Astrocyte (in vitro differentiated cells and primary cell): ENCODE measurements around the gene MYH7B. TPM values are rescaled to one million over a fixed set of nuclear protein-coding genes. Genes with fewer than 3 reads are reported as not detected.

Experiments used
- DNase-seq: peaks from one replicate; pipeline ENCODE4 v3.0.0-alpha.2; 2010; ENCODE audit warnings: low read depth
- FAIRE-seq: peaks from 2 replicates; lab custom pipeline; 2011; peaks lifted over from hg19 to GRCh38; lab: Jason Lieb, UNC
- H2AFZ ChIP-seq: 2 replicates; pipeline ENCODE4 v1.6.0; 2012; ENCODE audit warnings: low read depth, low read length, inconsistent platforms
- H3K27ac ChIP-seq: 2 replicates; pipeline ENCODE4 v1.5.1; 2011; ENCODE audit warnings: low read depth, low read length, inconsistent platforms
- H3K27me3 ChIP-seq: 2 replicates; pipeline ENCODE4 v1.6.0; 2011; ENCODE audit warnings: low read length, inconsistent platforms; ENCODE audit not compliant: insufficient read depth
- H3K36me3 ChIP-seq: 2 replicates; pipeline ENCODE4 v1.5.1; 2011; ENCODE audit warnings: low read length, inconsistent platforms; ENCODE audit not compliant: insufficient read depth
- H3K4me1 ChIP-seq: 2 replicates; pipeline ENCODE4 v1.5.1; 2011; ENCODE audit warnings: low read length, inconsistent platforms; ENCODE audit not compliant: insufficient read depth
- H3K4me2 ChIP-seq: 2 replicates; pipeline ENCODE4 v1.6.0; 2012; ENCODE audit warnings: low read length, inconsistent platforms
- H3K4me3 ChIP-seq: 2 replicates; pipeline ENCODE4 v1.5.1; 2011; ENCODE audit warnings: low read depth, mild to moderate bottlenecking, low read length, inconsistent platforms; ENCODE audit not compliant: insufficient read depth
- H3K79me2 ChIP-seq: 2 replicates; pipeline ENCODE4 v1.6.0; 2012; ENCODE audit warnings: mild to moderate bottlenecking, low read length, inconsistent platforms; ENCODE audit not compliant: insufficient read depth
- H3K9ac ChIP-seq: 2 replicates; pipeline ENCODE4 v1.6.0; 2012; ENCODE audit warnings: mild to moderate bottlenecking, low read length, inconsistent platforms
- H3K9me3 ChIP-seq: 2 replicates; pipeline ENCODE4 v1.5.1; 2012; ENCODE audit warnings: low read depth, mild to moderate bottlenecking, low read length, inconsistent platforms; ENCODE audit not compliant: insufficient read depth
- H4K20me1 ChIP-seq: 2 replicates; pipeline ENCODE4 v1.6.0; 2012; ENCODE audit warnings: low read length, inconsistent platforms; ENCODE audit not compliant: insufficient read depth
- H3K27ac Mint-ChIP-seq: one replicate; pipeline ENCODE4 v1.8.0; 2021; ENCODE audit warnings: mild to moderate bottlenecking, mixed read lengths; ENCODE audit not compliant: unreplicated experiment
- H3K27me3 Mint-ChIP-seq: one replicate; pipeline ENCODE4 v1.8.0; 2021; ENCODE audit warnings: low read depth, mixed read lengths; ENCODE audit not compliant: unreplicated experiment
- H3K36me3 Mint-ChIP-seq: one replicate; pipeline ENCODE4 v1.8.0; 2021; ENCODE audit warnings: low read depth, mixed read lengths; ENCODE audit not compliant: unreplicated experiment
- H3K4me1 Mint-ChIP-seq: one replicate; pipeline ENCODE4 v1.8.0; 2021; ENCODE audit warnings: low read depth, mixed read lengths; ENCODE audit not compliant: unreplicated experiment
- H3K4me3 Mint-ChIP-seq: one replicate; pipeline ENCODE4 v1.8.0; 2021; ENCODE audit warnings: mild to moderate bottlenecking, moderate library complexity, mixed read lengths; ENCODE audit not compliant: unreplicated experiment
- H3K9me3 Mint-ChIP-seq: one replicate; pipeline ENCODE4 v1.8.0; 2021; ENCODE audit warnings: mild to moderate bottlenecking, mixed read lengths; ENCODE audit not compliant: unreplicated experiment
- EZH2 ChIP-seq: IDR thresholded peaks from 2 replicates; pipeline ENCODE4 v1.6.1; 2012; ENCODE audit warnings: mild to moderate bottlenecking, low read length, inconsistent platforms; ENCODE audit not compliant: insufficient read depth
- total RNA-seq: library from RNA; stranded (reverse); gene quantifications from 2 replicates; pipeline ENCODE4 v1.2.1, GENCODE V29; 2021
- TF ChIP-seq, protein P1 (sequence below): IDR thresholded peaks from 2 replicates; pipeline ENCODE4 v1.5.1; 2011; ENCODE audit warnings: low read depth, mild to moderate bottlenecking, inconsistent platforms, low read length, moderate library complexity; ENCODE audit not compliant: insufficient read depth

The MYH7B gene
- total RNA-seq, 1 donor from 2014 or later = 0.11 TPM

DNA sequence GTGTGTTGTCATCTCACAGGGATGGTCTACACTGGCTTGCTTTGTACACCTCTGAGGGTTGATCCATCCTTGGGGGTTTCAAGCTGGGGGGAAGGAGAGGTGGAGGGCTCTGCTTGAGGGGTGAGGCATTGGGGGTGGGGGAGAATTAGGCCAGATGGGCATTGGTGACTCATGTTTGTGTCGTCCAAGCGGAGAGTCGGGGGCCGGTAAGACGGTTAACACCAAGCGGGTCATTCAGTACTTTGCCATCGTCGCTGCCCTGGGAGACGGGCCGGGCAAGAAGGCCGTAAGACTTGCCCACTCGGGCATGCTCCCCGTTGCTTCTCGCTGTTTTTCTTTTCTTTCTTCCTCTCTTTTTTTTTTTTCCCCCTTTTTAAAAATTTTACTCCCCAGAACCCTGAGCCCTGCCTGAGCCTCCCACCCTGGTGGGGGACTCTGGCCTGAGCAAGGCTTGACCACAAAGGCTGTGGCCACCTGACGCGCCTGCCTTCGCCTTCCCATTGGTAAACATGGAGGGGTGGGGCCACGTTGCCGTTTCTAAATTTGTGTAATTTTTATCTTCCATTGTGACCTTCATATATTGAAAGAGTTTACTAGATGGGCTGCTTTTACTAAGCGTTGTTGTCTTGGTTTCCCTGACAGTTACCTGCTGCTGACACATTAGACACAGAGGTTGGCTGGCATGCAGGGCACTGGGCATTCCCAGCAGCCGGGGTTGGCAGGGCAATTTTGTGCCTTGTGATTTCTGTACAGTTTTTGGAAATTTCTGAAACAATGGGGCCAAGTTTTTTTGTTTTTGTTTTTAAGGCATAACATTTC is 26.8 kb downstream of the MYH7B start:
- Histone ChIP-seq H3K4me1 (no peaks in the 10 kb centered on the region), H3K4me3 (no peak overlapping the region), H3K9ac (no peak overlapping the region), H3K27me3 (peaks cover 8% of the 10 kb centered on the region), H4K20me1 (no peaks in the 10 kb centered on the region), H3K79me2 (no peaks in the 10 kb centered on the region), H3K4me2 (no peak overlapping the region), H2AFZ (no peak overlapping the region), H3K9me3 (no peaks in the 10 kb centered on the region), H3K36me3 (no peaks in the 10 kb centered on the region), H3K27ac (no peak overlapping the region)
- no peak for FAIRE-seq
- Mint-ChIP-seq H3K36me3 (no peaks in the 10 kb centered on the region), H3K4me1 (peaks cover 2% of the 10 kb centered on the region), H3K4me3 (no peak overlapping the region), H3K27me3 (peaks cover 19% of the 10 kb centered on the region), H3K27ac (no peak overlapping the region), H3K9me3 (no peaks in the 10 kb centered on the region)
- TF ChIP-seq, protein P1, sequence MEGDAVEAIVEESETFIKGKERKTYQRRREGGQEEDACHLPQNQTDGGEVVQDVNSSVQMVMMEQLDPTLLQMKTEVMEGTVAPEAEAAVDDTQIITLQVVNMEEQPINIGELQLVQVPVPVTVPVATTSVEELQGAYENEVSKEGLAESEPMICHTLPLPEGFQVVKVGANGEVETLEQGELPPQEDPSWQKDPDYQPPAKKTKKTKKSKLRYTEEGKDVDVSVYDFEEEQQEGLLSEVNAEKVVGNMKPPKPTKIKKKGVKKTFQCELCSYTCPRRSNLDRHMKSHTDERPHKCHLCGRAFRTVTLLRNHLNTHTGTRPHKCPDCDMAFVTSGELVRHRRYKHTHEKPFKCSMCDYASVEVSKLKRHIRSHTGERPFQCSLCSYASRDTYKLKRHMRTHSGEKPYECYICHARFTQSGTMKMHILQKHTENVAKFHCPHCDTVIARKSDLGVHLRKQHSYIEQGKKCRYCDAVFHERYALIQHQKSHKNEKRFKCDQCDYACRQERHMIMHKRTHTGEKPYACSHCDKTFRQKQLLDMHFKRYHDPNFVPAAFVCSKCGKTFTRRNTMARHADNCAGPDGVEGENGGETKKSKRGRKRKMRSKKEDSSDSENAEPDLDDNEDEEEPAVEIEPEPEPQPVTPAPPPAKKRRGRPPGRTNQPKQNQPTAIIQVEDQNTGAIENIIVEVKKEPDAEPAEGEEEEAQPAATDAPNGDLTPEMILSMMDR = no peak
- no peak for TF ChIP-seq EZH2
- no peak for DNase-seq

DNA sequence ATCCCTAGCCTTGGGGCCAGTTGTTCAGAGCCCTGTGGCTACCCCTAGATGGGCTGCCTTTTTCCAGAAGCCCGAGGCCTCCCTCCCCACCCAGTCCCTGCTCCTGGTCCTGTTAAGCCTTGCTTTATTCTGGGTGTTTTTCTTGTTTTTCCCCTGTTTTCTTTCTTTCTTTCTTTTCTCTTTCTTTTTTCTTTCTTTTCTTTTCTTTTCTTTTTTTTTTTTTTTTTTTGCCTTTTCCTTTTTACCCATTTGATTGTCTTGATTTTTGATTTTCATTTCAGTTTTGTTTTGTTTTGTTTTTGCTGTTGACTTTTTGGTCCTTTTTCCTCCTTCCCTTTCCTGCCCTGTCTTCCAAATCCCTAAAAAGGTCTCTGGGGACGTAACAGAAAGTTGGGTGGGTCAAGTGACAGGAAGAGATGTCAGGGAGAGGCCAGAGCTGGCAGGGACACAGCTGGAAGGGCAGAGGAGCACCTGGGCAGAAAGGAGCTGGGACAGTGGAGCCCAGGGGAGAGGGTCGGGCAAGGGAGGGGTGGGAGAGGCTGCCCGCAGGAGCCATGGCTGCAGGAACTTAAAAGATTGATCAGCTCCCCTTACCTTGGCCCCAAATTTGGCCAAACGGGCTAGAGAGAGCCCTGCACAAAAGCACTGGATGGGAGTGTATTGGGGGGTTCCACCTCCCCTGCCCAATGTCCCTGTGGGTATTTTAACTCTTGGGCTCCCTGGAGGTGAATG is 27.6 kb downstream of the MYH7B start:
- FAIRE-seq (no peak), DNase-seq (no peak)
- H3K9me3 Mint-ChIP-seq = no peaks in the 10 kb centered on the region
- peaks cover 2% of the 10 kb centered on the region for H3K4me1 Mint-ChIP-seq
- no peak for TF ChIP-seq EZH2
- TF ChIP-seq, protein P1 = no peak
- no peak overlapping the region for H3K27ac Mint-ChIP-seq
- no peak overlapping the region for H3K4me3 ChIP-seq
- H3K4me3 Mint-ChIP-seq = no peak overlapping the region
- no peak overlapping the region for H3K27ac ChIP-seq
- no peaks in the 10 kb centered on the region for H3K36me3 ChIP-seq
- H3K79me2 ChIP-seq = no peaks in the 10 kb centered on the region
- H3K4me2 ChIP-seq = no peak overlapping the region
- H3K9me3 ChIP-seq = no peaks in the 10 kb centered on the region
- no peaks in the 10 kb centered on the region for H4K20me1 ChIP-seq
- H3K27me3 ChIP-seq = peaks cover 8% of the 10 kb centered on the region
- no peak overlapping the region for H2AFZ ChIP-seq
- peaks cover 17% of the 10 kb centered on the region for H3K27me3 Mint-ChIP-seq
- no peak overlapping the region for H3K9ac ChIP-seq
- H3K4me1 ChIP-seq = no peaks in the 10 kb centered on the region
- no peaks in the 10 kb centered on the region for H3K36me3 Mint-ChIP-seq
